Ascending aorta (tissue), 2 donors: Measurements from ENCODE around the gene TSPAN4. TPM values are rescaled to one million over a fixed set of nuclear protein-coding genes. Genes with fewer than 3 reads are reported as not detected.

Experiments
- DNase-seq, 2 donors: peaks; one replicate each; pipeline ENCODE4 v3.0.0-alpha.2; 2019; ENCODE audit warnings: low spot score in 2 of 2
- H3K27ac ChIP-seq, 2 donors: fragments of 200-600 bp; sonication (generic); one replicate each; pipeline ENCODE4 v1.5.1; 2016 to 2017; ENCODE audit warnings: mild to moderate bottlenecking in 1 of 2
- H3K27me3 ChIP-seq: fragments of 200-600 bp; sonication (generic); one replicate; pipeline ENCODE4 v1.5.1; 2017
- H3K36me3 ChIP-seq, 2 donors: fragments of 200-600 bp; sonication (generic); one replicate each; pipeline ENCODE4 v1.5.1; 2016
- H3K4me1 ChIP-seq, 2 donors: fragments of 200-600 bp; sonication (generic); one replicate each; pipeline ENCODE4 v1.5.1; 2016 to 2017; ENCODE audit warnings: mild to moderate bottlenecking in 1 of 2
- H3K4me3 ChIP-seq, 2 donors: fragments of 200-600 bp; sonication (generic); one replicate each; pipeline ENCODE4 v1.5.1; 2016 to 2017; ENCODE audit warnings: mild to moderate bottlenecking in 1 of 2
- H3K9me3 ChIP-seq, 2 donors: fragments of 200-600 bp; sonication (generic); one replicate each; pipeline ENCODE4 v1.5.1; 2016
- intact Hi-C: fragments of 100-400 bp; cut with DNase I; formaldehyde crosslinking; loops from one replicate; pipeline ENCODE4 v1.15.1; 2023
- total RNA-seq: library from RNA; depleted of rRNA; stranded (reverse); fragments of >200 nt; gene quantifications from one replicate; pipeline ENCODE4 v1.1.0, GENCODE V29; 2016
- TF ChIP-seq, protein P1 (sequence below), 3 experiments: fragments of 200-600 bp in 2 of 3; fragments of 450-650 bp in 1 of 3; sonication (generic) in 2 of 3; IDR thresholded peaks; one replicate each; pipeline ENCODE4 v1.5.1; 2016 to 2019; ENCODE audit warnings: antibody characterized with exemption in 3 of 3, mild to moderate bottlenecking in 1 of 3, moderate library complexity in 1 of 3

The TSPAN4 gene
- total RNA-seq, 1 donor from 2014 or later, result 252 TPM

DNA sequence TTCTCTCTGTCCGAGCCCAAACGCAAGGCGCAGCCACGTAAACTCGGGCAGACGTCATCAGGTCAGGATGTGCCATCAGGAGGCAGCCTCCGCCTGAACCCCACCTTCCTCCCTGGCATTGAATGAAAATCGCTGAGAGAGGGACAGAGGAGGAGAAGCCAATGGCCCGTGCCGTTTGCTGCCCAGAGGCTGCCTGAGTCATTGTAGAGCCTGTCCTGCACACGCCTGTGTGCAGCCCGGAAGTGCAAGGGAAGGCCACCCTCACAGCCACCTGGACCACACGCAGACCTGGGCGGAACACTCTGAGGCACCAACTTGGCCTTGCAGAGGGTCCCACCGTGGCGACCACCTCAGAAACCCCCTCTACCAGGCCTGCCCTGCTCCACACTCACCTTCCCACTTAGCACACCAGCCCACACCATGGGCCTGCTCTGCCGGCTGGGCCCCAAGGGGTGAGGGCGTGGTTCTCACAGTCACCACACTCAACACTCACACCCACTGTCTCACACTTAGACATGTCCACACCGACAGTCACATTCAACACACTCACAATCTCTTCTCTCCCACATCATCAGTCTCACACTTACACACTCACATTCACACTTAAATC, 58.9 kb downstream of the TSPAN4 start:
- intact Hi-C loops, result no loop called here
- H3K4me1 ChIP-seq, result no peaks in the 10 kb centered on the region
- H3K27me3 ChIP-seq, result no peaks in the 10 kb centered on the region
- H3K9me3 ChIP-seq, result no peaks in the 10 kb centered on the region
- TF ChIP-seq, protein P1, sequence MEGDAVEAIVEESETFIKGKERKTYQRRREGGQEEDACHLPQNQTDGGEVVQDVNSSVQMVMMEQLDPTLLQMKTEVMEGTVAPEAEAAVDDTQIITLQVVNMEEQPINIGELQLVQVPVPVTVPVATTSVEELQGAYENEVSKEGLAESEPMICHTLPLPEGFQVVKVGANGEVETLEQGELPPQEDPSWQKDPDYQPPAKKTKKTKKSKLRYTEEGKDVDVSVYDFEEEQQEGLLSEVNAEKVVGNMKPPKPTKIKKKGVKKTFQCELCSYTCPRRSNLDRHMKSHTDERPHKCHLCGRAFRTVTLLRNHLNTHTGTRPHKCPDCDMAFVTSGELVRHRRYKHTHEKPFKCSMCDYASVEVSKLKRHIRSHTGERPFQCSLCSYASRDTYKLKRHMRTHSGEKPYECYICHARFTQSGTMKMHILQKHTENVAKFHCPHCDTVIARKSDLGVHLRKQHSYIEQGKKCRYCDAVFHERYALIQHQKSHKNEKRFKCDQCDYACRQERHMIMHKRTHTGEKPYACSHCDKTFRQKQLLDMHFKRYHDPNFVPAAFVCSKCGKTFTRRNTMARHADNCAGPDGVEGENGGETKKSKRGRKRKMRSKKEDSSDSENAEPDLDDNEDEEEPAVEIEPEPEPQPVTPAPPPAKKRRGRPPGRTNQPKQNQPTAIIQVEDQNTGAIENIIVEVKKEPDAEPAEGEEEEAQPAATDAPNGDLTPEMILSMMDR (IDR thresholded peaks at IDR 0.05), result no peak
- no peak overlapping the region for H3K4me3 ChIP-seq
- H3K27ac ChIP-seq, result no peak overlapping the region
- H3K36me3 ChIP-seq, result peaks cover 63 to 68% of the 10 kb centered on the region in 2 donors
- DNase-seq, result no peak

DNA sequence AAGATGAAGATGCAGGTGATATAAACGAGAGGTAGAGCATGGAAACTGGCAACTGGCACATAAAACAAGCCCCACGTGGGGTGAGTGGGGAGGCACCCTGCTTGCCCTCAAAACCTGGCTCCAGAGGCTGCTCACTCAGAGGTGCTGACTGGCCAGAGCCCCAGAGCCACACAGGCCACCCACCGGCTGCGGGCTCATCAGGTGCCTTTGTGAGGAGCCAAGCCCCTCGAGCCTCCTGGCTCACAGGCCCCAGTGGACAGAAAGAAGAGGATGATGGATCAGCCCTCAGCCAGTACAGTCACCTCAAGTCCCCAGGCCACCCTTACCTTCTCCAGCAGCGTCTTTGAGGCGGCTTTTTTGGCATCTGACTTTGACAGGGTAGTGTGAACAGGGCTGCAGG, 61.7 kb downstream of the TSPAN4 start:
- Histone ChIP-seq H3K27me3 (no peaks in the 10 kb centered on the region), H3K4me1 (peaks cover 0 to 1% of the 10 kb centered on the region in 2 donors), H3K27ac (no peak overlapping the region), H3K36me3 (peaks cover 49 to 55% of the 10 kb centered on the region in 2 donors), H3K4me3 (no peak overlapping the region), H3K9me3 (no peaks in the 10 kb centered on the region)
- TF ChIP-seq, protein P1 (IDR thresholded peaks at IDR 0.05), result no peak
- intact Hi-C loops, result no loop called here
- DNase-seq, result no peak

DNA sequence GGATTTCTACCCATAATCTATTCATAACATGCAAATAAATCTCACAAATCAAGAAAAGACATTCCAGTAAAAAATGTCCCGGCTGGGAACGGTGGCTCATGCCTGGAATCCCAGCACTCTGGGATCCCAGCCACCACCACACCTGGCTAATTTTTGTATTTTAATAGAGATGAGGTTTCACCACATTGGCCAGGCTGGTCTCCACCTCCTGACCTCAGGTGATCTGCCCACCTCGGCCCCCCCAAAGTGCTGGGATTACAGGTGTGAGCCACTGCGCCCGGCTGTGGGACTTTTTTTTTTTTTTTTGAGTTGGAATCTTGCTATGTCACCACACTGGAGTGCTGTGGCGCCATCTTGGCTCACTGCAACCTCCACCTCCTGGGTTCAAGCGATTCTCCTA, 63.3 kb downstream of the TSPAN4 start:
- intact Hi-C loops, result no loop called here
- peaks cover 34 to 39% of the 10 kb centered on the region in 2 donors for H3K36me3 ChIP-seq

DNA sequence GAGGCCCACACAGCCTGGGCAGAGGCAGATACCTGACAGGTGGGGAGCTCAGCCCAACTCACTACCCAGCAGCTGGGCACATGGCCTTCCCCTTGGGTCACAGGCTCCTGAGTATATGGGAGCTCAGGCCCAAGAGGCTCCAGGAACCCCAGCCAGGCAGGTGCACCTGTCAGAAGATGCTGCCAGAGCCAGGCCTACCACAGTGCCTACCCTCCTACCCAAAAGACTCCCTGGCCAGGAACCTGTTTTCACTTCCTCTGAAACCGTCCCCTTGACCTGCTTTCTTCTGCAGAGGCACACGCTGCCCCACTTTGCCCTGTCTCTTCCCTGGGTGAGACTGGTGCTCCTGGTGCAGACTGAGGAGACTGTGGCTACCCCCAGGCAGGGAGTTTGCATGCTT, 65.0 kb downstream of the TSPAN4 start:
- DNase-seq, result no peak
- H3K27ac ChIP-seq, result no peak overlapping the region
- H3K9me3 ChIP-seq, result no peaks in the 10 kb centered on the region
- TF ChIP-seq, protein P1 (IDR thresholded peaks at IDR 0.05), result no peak
- no peaks in the 10 kb centered on the region for H3K27me3 ChIP-seq
- H3K4me3 ChIP-seq, result no peak overlapping the region
- H3K4me1 ChIP-seq, result peaks cover 0 to 16% of the 10 kb centered on the region in 2 donors
- peaks cover 20 to 22% of the 10 kb centered on the region in 2 donors for H3K36me3 ChIP-seq
- intact Hi-C loops, result no loop called here

More for the DNA sequence above, 63.3 kb downstream of the TSPAN4 start:
- DNase-seq, result no peak
- H3K27me3 ChIP-seq, result no peaks in the 10 kb centered on the region
- TF ChIP-seq, protein P1 (IDR thresholded peaks at IDR 0.05), result no peak
- H3K4me1 ChIP-seq, result peaks cover 0 to 10% of the 10 kb centered on the region in 2 donors
- H3K4me3 ChIP-seq, result no peak overlapping the region
- no peaks in the 10 kb centered on the region for H3K9me3 ChIP-seq
- no peak overlapping the region for H3K27ac ChIP-seq

DNA sequence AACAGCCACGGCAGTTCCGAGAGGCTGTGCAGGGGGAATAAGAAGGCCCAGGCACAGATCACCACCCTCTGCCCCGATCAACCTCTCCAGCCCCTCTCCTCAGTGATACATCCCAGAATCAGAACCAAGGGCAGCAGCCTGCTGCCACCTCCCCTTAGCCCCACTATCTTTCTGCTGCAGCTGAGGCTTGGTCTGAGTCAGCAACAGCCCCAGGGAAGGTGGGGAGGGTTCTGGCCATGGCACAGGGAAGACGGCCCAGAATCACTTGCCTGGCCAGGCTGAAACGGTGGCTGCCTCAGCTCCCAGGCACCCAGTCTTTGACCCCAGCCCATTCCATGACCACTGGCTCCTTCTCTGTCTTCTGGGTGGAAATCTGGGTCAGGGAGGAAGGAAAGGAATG, 65.6 kb downstream of the TSPAN4 start:
- intact Hi-C loops, result no loop called here
- H3K4me3 ChIP-seq, result no peak overlapping the region
- no peak for DNase-seq
- H3K4me1 ChIP-seq, result peaks cover 0 to 16% of the 10 kb centered on the region in 2 donors
- no peaks in the 10 kb centered on the region for H3K27me3 ChIP-seq
- H3K9me3 ChIP-seq, result no peaks in the 10 kb centered on the region
- peaks cover 14 to 16% of the 10 kb centered on the region in 2 donors for H3K36me3 ChIP-seq
- TF ChIP-seq, protein P1 (IDR thresholded peaks at IDR 0.05), result no peak
- no peak overlapping the region for H3K27ac ChIP-seq
